ENCODE results near the gene RPS6KA2.

Gene RPS6KA2

GRCh38 chr6:166648846-166649245 is 21.8 kb upstream of the RPS6KA2 start:
- no peak for TF ChIP-seq ZNF274 (IDR thresholded peaks at IDR 0.05; ENCODE audit: low read depth, low read length)
- H3K4me3 ChIP-seq (ENCODE audit: low read length) = no peak overlapping the region

GRCh38 chr6:166647896-166648295 is 20.8 kb upstream of the RPS6KA2 start:
- TF ChIP-seq ZNF274 (IDR thresholded peaks at IDR 0.05; ENCODE audit: low read depth, low read length) = no peak
- no peak overlapping the region for H3K4me3 ChIP-seq (ENCODE audit: low read length)

GRCh38 chr6:166646716-166647115 is 19.7 kb upstream of the RPS6KA2 start:
- H3K4me3 ChIP-seq (ENCODE audit: low read length) = no peak overlapping the region
- TF ChIP-seq ZNF274 (IDR thresholded peaks at IDR 0.05; ENCODE audit: low read depth, low read length) = no peak

GRCh38 chr6:166645896-166646295 is 18.8 kb upstream of the RPS6KA2 start:
- no peak for TF ChIP-seq ZNF274 (IDR thresholded peaks at IDR 0.05; ENCODE audit: low read depth, low read length)
- no peak overlapping the region for H3K4me3 ChIP-seq (ENCODE audit: low read length)

- H3K4me3 ChIP-seq (ENCODE audit: low read length) = no peak overlapping the region
- TF ChIP-seq ZNF274 (IDR thresholded peaks at IDR 0.05; ENCODE audit: low read depth, low read length) = no peak
These were observed 17.6 kb upstream of the RPS6KA2 start for GRCh38 chr6:166644681-166645080.

- TF ChIP-seq ZNF274 (IDR thresholded peaks at IDR 0.05; ENCODE audit: low read depth, low read length) = no peak
- H3K4me3 ChIP-seq (ENCODE audit: low read length) = no peak overlapping the region
These were observed 17.0 kb upstream of the RPS6KA2 start for GRCh38 chr6:166643891-166644590.

GRCh38 chr6:166642646-166643045 is 15.6 kb upstream of the RPS6KA2 start:
- H3K4me3 ChIP-seq (ENCODE audit: low read length) = no peak overlapping the region
- no peak for TF ChIP-seq ZNF274 (IDR thresholded peaks at IDR 0.05; ENCODE audit: low read depth, low read length)

- no peak overlapping the region for H3K4me3 ChIP-seq (ENCODE audit: low read length)
- no peak for TF ChIP-seq ZNF274 (IDR thresholded peaks at IDR 0.05; ENCODE audit: low read depth, low read length)
These were observed 13.4 kb upstream of the RPS6KA2 start for GRCh38 chr6:166640342-166641043.

- TF ChIP-seq ZNF274 (IDR thresholded peaks at IDR 0.05; ENCODE audit: low read depth, low read length) = no peak
- no peak overlapping the region for H3K4me3 ChIP-seq (ENCODE audit: low read length)
These were observed 12.9 kb upstream of the RPS6KA2 start for GRCh38 chr6:166639921-166640320.

GRCh38 chr6:166638573-166638964 is 11.5 kb upstream of the RPS6KA2 start:
- no peak for TF ChIP-seq ZNF274 (IDR thresholded peaks at IDR 0.05; ENCODE audit: low read depth, low read length)
- no peak overlapping the region for H3K4me3 ChIP-seq (ENCODE audit: low read length)

GRCh38 chr6:166637812-166638572 is 10.9 kb upstream of the RPS6KA2 start:
- no peak overlapping the region for H3K4me3 ChIP-seq (ENCODE audit: low read length)

GRCh38 chr6:166636934-166637333 is 9.9 kb upstream of the RPS6KA2 start:
- no peak for TF ChIP-seq ZNF274 (IDR thresholded peaks at IDR 0.05; ENCODE audit: low read depth, low read length)
- no peak overlapping the region for H3K4me3 ChIP-seq (ENCODE audit: low read length)

More at GRCh38 chr6:166637812-166638572, 10.9 kb upstream of the RPS6KA2 start:
- no peak for TF ChIP-seq ZNF274 (IDR thresholded peaks at IDR 0.05; ENCODE audit: low read depth, low read length)

GRCh38 chr6:166636191-166636933 is 9.3 kb upstream of the RPS6KA2 start:
- no peak overlapping the region for H3K4me3 ChIP-seq (ENCODE audit: low read length)
- TF ChIP-seq ZNF274 (IDR thresholded peaks at IDR 0.05; ENCODE audit: low read depth, low read length) = no peak
